Gastroesophageal sphincter (tissue), 4 donors: Measurements from ENCODE around the gene DGKQ. TPM values are rescaled to one million over a fixed set of nuclear protein-coding genes. Genes with fewer than 3 reads are reported as not detected.

Experiments
- ATAC-seq: fragments of 150-250 bp; one replicate; pipeline ENCODE4 v1.9.1; 2016; ENCODE audit warnings: mild to moderate bottlenecking, moderate library complexity
- H3K27ac ChIP-seq, 4 donors: fragments of 200-600 bp; sonication (generic) in 3 of 4; 1 replicate in 3 of 4; 2 replicates in 1 of 4; pipeline ENCODE4 v1.5.1; 2016 to 2019
- H3K27me3 ChIP-seq: fragments of 200-600 bp; sonication (generic); one replicate; pipeline ENCODE4 v1.5.1; 2019
- H3K36me3 ChIP-seq, 2 donors: fragments of 200-600 bp; sonication (generic); one replicate each; pipeline ENCODE4 v1.5.1; 2019; ENCODE audit warnings: control low read depth in 1 of 2
- H3K4me1 ChIP-seq, 3 donors: fragments of 200-600 bp; sonication (generic); 1 replicate in 2 of 3; 2 replicates in 1 of 3; pipeline ENCODE4 v1.5.1; 2016 to 2019; ENCODE audit warnings: control low read depth in 2 of 3
- H3K4me3 ChIP-seq, 2 donors: fragments of 200-600 bp; sonication (generic); one replicate each; pipeline ENCODE4 v1.5.1; 2019; ENCODE audit warnings: mild to moderate bottlenecking in 1 of 2, moderate library complexity in 1 of 2
- H3K9me3 ChIP-seq, 3 donors: fragments of 200-600 bp; sonication (generic); one replicate each; pipeline ENCODE4 v1.5.1; 2017 to 2019; ENCODE audit warnings: control low read depth in 2 of 3
- EP300 ChIP-seq: sonication (generic); formaldehyde crosslinking; IDR thresholded peaks from one replicate; pipeline ENCODE4 v1.6.1; 2017; ENCODE audit warnings: antibody characterized with exemption, mild to moderate bottlenecking
- POLR2A ChIP-seq, 2 donors: fragments of 450-650 bp; IDR thresholded peaks; one replicate each; pipeline ENCODE4 v1.6.1; 2017; ENCODE audit warnings: antibody characterized with exemption in 2 of 2, mild to moderate bottlenecking in 2 of 2, moderate library complexity in 1 of 2
- POLR2AphosphoS5 ChIP-seq: sonication (generic); formaldehyde crosslinking; IDR thresholded peaks from one replicate; pipeline ENCODE4 v1.6.1; 2017; ENCODE audit warnings: antibody characterized with exemption
- WGBS, 2 donors: methylation state at CpG; one replicate each; pipeline ENCODE4 v1.1.5; 2018; ENCODE audit warnings: low coverage in 1 of 2; 5-methylcytosine and 5-hydroxymethylcytosine counted together
- total RNA-seq, 4 donors: library from RNA; depleted of rRNA; stranded (reverse); fragments of >200 nt; gene quantifications; one replicate each; pipeline ENCODE4 v1.1.0, GENCODE V29; 2016
- TF ChIP-seq, protein P1 (sequence below), 4 experiments: fragments of 200-600 bp in 2 of 4; fragments of 450-650 bp in 2 of 4; sonication (generic) in 1 of 4; IDR thresholded peaks; one replicate each; pipeline ENCODE4 v1.5.1; 2017 to 2019; ENCODE audit warnings: antibody characterized with exemption in 4 of 4, mild to moderate bottlenecking in 2 of 4, moderate library complexity in 2 of 4

The DGKQ gene
- total RNA-seq, 4 donors from 2014 or later = 7.5 to 13.5 (median 9.3) TPM

DNA sequence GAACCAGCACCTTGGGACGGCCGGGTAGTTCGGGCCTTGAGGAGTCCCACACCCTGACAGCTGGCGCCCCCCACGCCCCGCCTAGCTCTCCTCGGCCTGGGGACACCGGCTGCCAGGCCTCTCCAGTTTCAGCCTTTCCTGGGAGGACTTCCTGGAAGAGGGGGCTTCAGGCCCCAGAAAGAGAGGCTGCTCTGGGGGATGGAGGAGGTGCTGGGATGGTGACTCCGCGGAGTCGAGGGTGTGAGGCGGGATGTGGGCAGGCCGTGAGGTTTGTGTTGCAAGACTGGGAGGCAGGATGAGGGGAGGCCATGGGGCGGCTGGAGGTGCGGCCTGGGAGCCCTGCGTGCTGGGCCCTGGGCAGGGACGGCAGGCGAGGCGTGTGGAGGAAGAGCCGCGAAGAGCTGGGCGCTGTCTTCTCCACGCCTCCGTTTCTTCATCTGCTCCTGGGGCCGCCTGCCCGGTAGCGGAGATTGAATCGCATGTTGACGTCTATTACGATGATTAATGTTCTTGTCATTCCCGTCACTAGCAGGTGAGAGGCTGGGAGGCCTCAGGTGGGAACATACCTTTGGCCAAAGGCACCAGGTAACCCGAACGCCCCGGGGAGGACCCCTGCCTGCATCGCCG lies 37.1 kb upstream of the DGKQ start:
- Histone ChIP-seq H3K36me3 (no peaks in the 10 kb centered on the region), H3K4me1 (peaks cover 0 to 57% (median 25%) of the 10 kb centered on the region in 3 donors), H3K27me3 (peaks cover 31% of the 10 kb centered on the region), H3K4me3 (peak overlapping the region; percentile 46 to 75), H3K27ac (peak overlapping the region; percentile 3 to 87 (median 80)), H3K9me3 (no peaks in the 10 kb centered on the region)
- WGBS, 2 donors = 3% methylated on average over 12 of the region's 36 CpGs; no CpG with 5 or more reads in 1 of the 2 donors
- peak; percentile 66 for ATAC-seq
- TF ChIP-seq, protein P1, sequence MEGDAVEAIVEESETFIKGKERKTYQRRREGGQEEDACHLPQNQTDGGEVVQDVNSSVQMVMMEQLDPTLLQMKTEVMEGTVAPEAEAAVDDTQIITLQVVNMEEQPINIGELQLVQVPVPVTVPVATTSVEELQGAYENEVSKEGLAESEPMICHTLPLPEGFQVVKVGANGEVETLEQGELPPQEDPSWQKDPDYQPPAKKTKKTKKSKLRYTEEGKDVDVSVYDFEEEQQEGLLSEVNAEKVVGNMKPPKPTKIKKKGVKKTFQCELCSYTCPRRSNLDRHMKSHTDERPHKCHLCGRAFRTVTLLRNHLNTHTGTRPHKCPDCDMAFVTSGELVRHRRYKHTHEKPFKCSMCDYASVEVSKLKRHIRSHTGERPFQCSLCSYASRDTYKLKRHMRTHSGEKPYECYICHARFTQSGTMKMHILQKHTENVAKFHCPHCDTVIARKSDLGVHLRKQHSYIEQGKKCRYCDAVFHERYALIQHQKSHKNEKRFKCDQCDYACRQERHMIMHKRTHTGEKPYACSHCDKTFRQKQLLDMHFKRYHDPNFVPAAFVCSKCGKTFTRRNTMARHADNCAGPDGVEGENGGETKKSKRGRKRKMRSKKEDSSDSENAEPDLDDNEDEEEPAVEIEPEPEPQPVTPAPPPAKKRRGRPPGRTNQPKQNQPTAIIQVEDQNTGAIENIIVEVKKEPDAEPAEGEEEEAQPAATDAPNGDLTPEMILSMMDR (IDR thresholded peaks at IDR 0.05) = peak in 1 of 4 experiments; percentile 1
- TF ChIP-seq POLR2A (IDR thresholded peaks at IDR 0.05) = no peak

DNA sequence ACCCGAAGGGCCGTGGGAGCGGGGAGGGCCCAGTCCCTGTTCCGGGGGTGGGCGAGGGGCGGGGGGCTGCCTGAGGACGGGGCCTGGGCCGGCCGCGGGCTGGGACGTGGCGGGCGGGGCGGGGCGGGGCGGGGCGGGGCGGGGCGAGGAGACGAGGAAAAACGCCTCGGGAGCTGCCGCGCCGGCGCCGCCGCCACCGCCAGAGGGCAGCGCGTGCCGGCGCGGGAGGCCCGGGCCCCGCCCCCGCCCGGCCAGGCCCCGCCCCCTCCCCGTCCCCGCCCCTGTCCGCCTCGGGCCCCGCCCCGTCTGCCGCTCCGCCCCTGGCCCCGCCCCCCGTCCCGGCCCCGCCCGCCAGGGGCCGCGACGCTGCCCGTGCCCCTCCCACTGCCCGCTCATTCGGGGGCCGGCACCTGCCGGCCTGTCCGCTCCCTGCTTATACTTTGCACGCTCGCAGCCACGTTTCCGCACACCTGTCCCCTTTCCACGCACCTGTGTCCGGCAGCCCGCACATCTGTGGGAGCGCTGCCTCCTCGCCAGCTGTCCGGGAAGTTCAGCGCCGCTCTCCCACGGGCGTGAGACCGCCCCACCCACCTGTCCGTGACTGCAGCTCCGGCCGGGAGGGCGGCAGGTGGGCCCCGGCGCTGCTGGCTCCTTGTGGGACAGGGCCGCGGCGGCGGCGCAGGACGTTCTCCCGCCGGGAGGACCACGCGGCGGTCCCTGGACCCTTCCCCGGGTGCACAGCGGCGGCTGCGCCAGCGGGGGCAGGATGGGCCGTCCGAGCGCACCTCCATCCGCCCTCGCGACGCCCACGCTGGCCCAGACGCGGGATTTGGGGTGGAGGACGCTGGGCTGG lies 36.4 kb upstream of the DGKQ start:
- H3K4me1 ChIP-seq = peaks cover 0 to 50% (median 25%) of the 10 kb centered on the region in 3 donors
- peaks cover 38% of the 10 kb centered on the region for H3K27me3 ChIP-seq
- peak overlapping the region; percentile 0 to 87 (median 80) for H3K27ac ChIP-seq
- no peaks in the 10 kb centered on the region for H3K9me3 ChIP-seq
- WGBS, 2 donors = 0% methylated on average over 4 of the region's 109 CpGs; no CpG with 5 or more reads in 1 of the 2 donors
- peak overlapping the region; percentile 46 to 75 for H3K4me3 ChIP-seq
- no peak for TF ChIP-seq POLR2AphosphoS5
- TF ChIP-seq, protein P1 (IDR thresholded peaks at IDR 0.05) = peak in 2 of 4 experiments; percentile 42 to 47
- ATAC-seq = peak; percentile 58
- no peaks in the 10 kb centered on the region for H3K36me3 ChIP-seq

DNA sequence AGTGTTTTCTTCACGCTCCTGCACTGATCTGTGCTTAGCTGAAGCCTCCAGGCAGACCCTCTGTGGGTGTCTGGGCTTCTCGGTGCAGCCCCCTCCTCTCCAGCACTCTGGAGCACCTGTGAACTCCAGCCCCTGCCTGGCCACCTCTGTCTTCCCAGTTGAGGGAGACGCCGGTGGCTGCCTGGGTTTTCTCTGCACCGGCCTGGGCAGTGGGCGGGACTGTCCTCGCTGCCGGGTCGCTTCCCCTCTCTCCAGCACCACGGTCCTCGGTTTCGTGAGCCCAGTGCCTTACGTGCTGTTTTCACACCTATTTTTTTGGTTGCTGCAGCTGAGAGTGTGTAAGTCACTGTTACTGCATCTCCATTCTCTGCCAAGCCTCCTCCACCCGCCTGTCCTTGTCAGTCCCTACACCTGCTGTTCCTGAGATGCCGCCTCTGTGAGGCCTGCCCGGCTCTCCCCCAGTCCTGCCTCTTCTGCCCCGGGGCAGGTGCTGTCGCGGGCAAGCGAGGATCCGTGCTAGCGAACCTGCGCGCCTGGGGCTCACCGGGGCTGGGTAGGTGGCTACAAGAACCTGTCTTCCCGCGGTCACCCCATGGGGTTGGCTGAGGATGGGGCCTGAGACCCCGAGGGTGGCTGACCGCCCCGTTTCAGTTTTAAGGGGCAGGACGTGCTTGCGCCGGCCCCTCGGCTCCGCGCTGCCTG lies 35.6 kb upstream of the DGKQ start:
- Histone ChIP-seq H3K27me3 (peaks cover 46% of the 10 kb centered on the region), H3K27ac (peak overlapping the region in 3 of 4 donors; percentile 47 to 76 (median 69)), H3K4me1 (peaks cover 0 to 44% (median 25%) of the 10 kb centered on the region in 3 donors), H3K9me3 (no peaks in the 10 kb centered on the region), H3K36me3 (no peaks in the 10 kb centered on the region), H3K4me3 (peak overlapping the region; percentile 43 to 75)
- WGBS, 2 donors = 10% methylated on average over 7 of the region's 36 CpGs; no CpG with 5 or more reads in 1 of the 2 donors
- ATAC-seq = no peak
- TF ChIP-seq POLR2AphosphoS5 = no peak
- TF ChIP-seq EP300 = no peak
- TF ChIP-seq, protein P1 (IDR thresholded peaks at IDR 0.05) = no peak
- no peak for TF ChIP-seq POLR2A (IDR thresholded peaks at IDR 0.05)

DNA sequence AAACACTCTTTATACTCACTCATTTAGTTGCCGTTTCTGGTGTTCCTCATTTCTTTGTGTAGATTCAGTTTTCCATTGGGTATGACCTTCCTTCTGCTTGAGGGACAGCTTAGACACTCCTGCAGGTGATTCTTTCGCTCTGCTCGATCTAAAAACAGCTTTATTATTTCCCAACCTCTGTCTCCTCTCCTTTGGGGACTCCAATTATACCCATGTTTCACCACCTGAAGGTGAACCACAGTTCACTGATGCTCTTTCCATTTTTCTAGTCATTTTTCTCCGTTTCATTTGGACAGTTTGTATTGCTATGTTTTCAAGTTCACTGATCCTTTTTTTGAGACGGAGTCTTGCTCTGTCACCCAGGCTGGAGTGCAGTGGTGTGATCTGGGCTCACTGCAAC lies 33.5 kb upstream of the DGKQ start:
- TF ChIP-seq POLR2AphosphoS5 = no peak
- TF ChIP-seq, protein P1 (IDR thresholded peaks at IDR 0.05) = no peak
- TF ChIP-seq POLR2A (IDR thresholded peaks at IDR 0.05) = no peak
- H3K27ac ChIP-seq = no peak overlapping the region
- no peak overlapping the region for H3K4me3 ChIP-seq
- no peaks in the 10 kb centered on the region for H3K36me3 ChIP-seq
- H3K9me3 ChIP-seq = no peaks in the 10 kb centered on the region
- 82 to 88% methylated on average over 3 to 5 of the region's 5 CpGs for WGBS, 2 donors
- H3K4me1 ChIP-seq = peaks cover 0 to 43% (median 35%) of the 10 kb centered on the region in 3 donors
- peaks cover 67% of the 10 kb centered on the region for H3K27me3 ChIP-seq
- ATAC-seq = no peak
